Erythroblast (primary cell): ENCODE measurements around the gene PER2.

ENCODE experiments used
- GATA1 ChIP-seq: IDR thresholded peaks from 2 replicates; pipeline ENCODE4 v1.6.1; 2011; ENCODE audit warnings: low read depth, mild to moderate bottlenecking, control low read depth, low read length, moderate library complexity
- POLR2A ChIP-seq: IDR thresholded peaks from 2 replicates; pipeline ENCODE4 v1.6.1; 2011; ENCODE audit warnings: mild to moderate bottlenecking, low read length

- TF ChIP-seq POLR2A (no peak), GATA1 (no peak)
Observed at GRCh38 chr2:238336151-238336550, 47.7 kb upstream of the PER2 start.
